GM12865 (cell line): ENCODE results near the gene APOBEC3G.
A peak's percentile ranks its signal among the peaks of the same experiment; 100 is the strongest.
"Not testable (repeated sequence)": the region's sequence is repeated elsewhere in the genome, so short reads cannot be mapped to it uniquely, and the experiment has no call there.

Experiments used
- DNase-seq: peaks from one replicate; pipeline ENCODE4 v3.0.0; 2010; ENCODE audit warnings: low read depth
- H3K4me3 ChIP-seq: 2 replicates; pipeline ENCODE4 v1.5.1; 2011; ENCODE audit warnings: mild to moderate bottlenecking, low read depth, low read length, control low read depth
- CTCF ChIP-seq: IDR thresholded peaks from 2 replicates; pipeline ENCODE4 v1.5.1; 2011; ENCODE audit warnings: low read length, control low read depth, low read depth, inconsistent platforms; ENCODE audit not compliant: insufficient read depth; ENCODE audit errors: missing control alignments

APOBEC3G gene

GRCh38 chr22:39070186-39070585, 6.9 kb upstream of the APOBEC3G start:
- TF ChIP-seq CTCF, result no peak
- H3K4me3 ChIP-seq, result no peak overlapping the region
- no peak for DNase-seq

- H3K4me3 ChIP-seq, result peak overlapping the region; percentile 59
- peak; percentile 77 for DNase-seq
Observed at GRCh38 chr22:39072581-39072981, 4.5 kb upstream of the APOBEC3G start.

- no peak overlapping the region for H3K4me3 ChIP-seq
- no peak for DNase-seq
- TF ChIP-seq CTCF, result no peak
Observed at GRCh38 chr22:39073981-39074380, 3.1 kb upstream of the APOBEC3G start.

GRCh38 chr22:39076155-39077025, 685 bp upstream of the APOBEC3G start:
- not testable (repeated sequence) for DNase-seq
- peak overlapping the region; percentile 49 for H3K4me3 ChIP-seq

- DNase-seq, result not testable (repeated sequence)
- peak overlapping the region; percentile 98 for H3K4me3 ChIP-seq
Observed at GRCh38 chr22:39077912-39078311, 837 bp downstream of the APOBEC3G start.

GRCh38 chr22:39078329-39078728, 1.3 kb downstream of the APOBEC3G start:
- peak overlapping the region; percentile 98 for H3K4me3 ChIP-seq
- TF ChIP-seq CTCF, result no peak

GRCh38 chr22:39079054-39079637, 2.1 kb downstream of the APOBEC3G start:
- not testable (repeated sequence) for DNase-seq, H3K4me3 ChIP-seq

More at GRCh38 chr22:39078329-39078728, 1.3 kb downstream of the APOBEC3G start:
- DNase-seq, result no peak

- peak; percentile 50 for DNase-seq
- TF ChIP-seq CTCF, result no peak
- H3K4me3 ChIP-seq, result no peak overlapping the region
Observed at GRCh38 chr22:39080052-39080762, 3.1 kb downstream of the APOBEC3G start.

- DNase-seq, result no peak
- no peak overlapping the region for H3K4me3 ChIP-seq
- no peak for TF ChIP-seq CTCF
Observed at GRCh38 chr22:39081016-39081415, 3.9 kb downstream of the APOBEC3G start.
